Dermis blood vessel endothelial cell (primary cell): Measurements from ENCODE around the gene STAU1. TPM values are rescaled to one million over a fixed set of nuclear protein-coding genes. Genes with fewer than 3 reads are reported as not detected.
"Not testable (repeated sequence)": the region's sequence is repeated elsewhere in the genome, so short reads cannot be mapped to it uniquely, and the experiment has no call there.

Experiments used
- DNase-seq: peaks from one replicate; pipeline ENCODE4 v3.0.0; 2010
- total RNA-seq: library from RNA; depleted of rRNA; stranded (reverse); fragments of >200 nt; gene quantifications from 2 replicates; pipeline ENCODE4 v1.2.3, GENCODE V29; 2014

STAU1 gene
- total RNA-seq, 1 donor from 2014 or later: 51.1 TPM

GRCh38 chr20:49115564-49115963 lies 72.6 kb downstream of the STAU1 start:
- no peak for DNase-seq

- DNase-seq: no peak
Measured at GRCh38 chr20:49112596-49113274, 75.4 kb downstream of the STAU1 start.

- DNase-seq: no peak
Measured at GRCh38 chr20:49110767-49111694, 77.1 kb downstream of the STAU1 start.

GRCh38 chr20:49106328-49106727 lies 81.8 kb downstream of the STAU1 start:
- no peak for DNase-seq

- not testable (repeated sequence) for DNase-seq
Measured at GRCh38 chr20:49104979-49105547, 83.1 kb downstream of the STAU1 start.

- DNase-seq: no peak
Measured at GRCh38 chr20:49104365-49104648, 83.8 kb downstream of the STAU1 start.

GRCh38 chr20:49103647-49104364 lies 84.3 kb downstream of the STAU1 start:
- DNase-seq: no peak

GRCh38 chr20:49103019-49103418 lies 85.1 kb downstream of the STAU1 start:
- DNase-seq: no peak

GRCh38 chr20:49100972-49101371 lies 87.2 kb downstream of the STAU1 start:
- DNase-seq: no peak

GRCh38 chr20:49100292-49100691 lies 87.8 kb downstream of the STAU1 start:
- DNase-seq: not testable (repeated sequence)

- DNase-seq: no peak
Measured at GRCh38 chr20:49099011-49099410, 89.1 kb downstream of the STAU1 start.

GRCh38 chr20:49098136-49098535 lies 90.0 kb downstream of the STAU1 start:
- DNase-seq: no peak

GRCh38 chr20:49097159-49097558 lies 91.0 kb downstream of the STAU1 start:
- DNase-seq: no peak

- DNase-seq: peak; percentile 53
Measured at GRCh38 chr20:49096203-49096730, 91.9 kb downstream of the STAU1 start.

GRCh38 chr20:49091762-49092161 lies 96.4 kb downstream of the STAU1 start:
- no peak for DNase-seq

- DNase-seq: no peak
Measured at GRCh38 chr20:49091104-49091503, 97.0 kb downstream of the STAU1 start.

- not testable (repeated sequence) for DNase-seq
Measured at GRCh38 chr20:49082295-49082694, 105.8 kb downstream of the STAU1 start.

GRCh38 chr20:49078310-49078709 lies 109.8 kb downstream of the STAU1 start:
- no peak for DNase-seq

GRCh38 chr20:49074521-49074920 lies 113.6 kb downstream of the STAU1 start:
- DNase-seq: no peak
